Measurements from ENCODE around the gene SGCA. TPM values are rescaled to one million over a fixed set of nuclear protein-coding genes. Genes with fewer than 3 reads are reported as not detected.

The SGCA gene
- total RNA-seq, 1 donor from 2014 or later = 137 TPM

- H3K4me1 ChIP-seq = peaks cover 53% of the 10 kb centered on the region
- H3K4me3 ChIP-seq = no peak overlapping the region
- peaks cover 41% of the 10 kb centered on the region for H3K27me3 ChIP-seq (ENCODE audit: low read depth)
- DNase-seq = no peak
- intact Hi-C loops (cut with micrococcal nuclease) = no loop called here
- no peak for TF ChIP-seq CTCF (IDR thresholded peaks at IDR 0.05; ENCODE audit: borderline replicate concordance)
- H3K9me3 ChIP-seq (replicated peaks) = no peaks in the 10 kb centered on the region
- H3K36me3 ChIP-seq = no peaks in the 10 kb centered on the region
- peak overlapping the region; percentile 84 for H3K27ac ChIP-seq (replicated peaks)
Observed at GRCh38 chr17:50212121-50212843, 46.5 kb downstream of the SGCA start.

GRCh38 chr17:50213026-50214022 lies 47.5 kb downstream of the SGCA start:
- Histone ChIP-seq H3K9me3 (replicated peaks) (no peaks in the 10 kb centered on the region), H3K27me3 (ENCODE audit: low read depth) (peaks cover 31% of the 10 kb centered on the region), H3K36me3 (no peaks in the 10 kb centered on the region), H3K4me3 (no peak overlapping the region), H3K27ac (replicated peaks) (peak overlapping the region; percentile 27), H3K4me1 (peaks cover 56% of the 10 kb centered on the region)
- no peak for DNase-seq
- TF ChIP-seq CTCF (IDR thresholded peaks at IDR 0.05; ENCODE audit: borderline replicate concordance) = no peak
- intact Hi-C loops (cut with micrococcal nuclease) = no loop called here

GRCh38 chr17:50214976-50215760 lies 49.4 kb downstream of the SGCA start:
- Histone ChIP-seq H3K9me3 (replicated peaks) (no peaks in the 10 kb centered on the region), H3K4me3 (no peak overlapping the region), H3K27ac (replicated peaks) (peak overlapping the region; percentile 76), H3K36me3 (no peaks in the 10 kb centered on the region), H3K27me3 (ENCODE audit: low read depth) (peaks cover 17% of the 10 kb centered on the region), H3K4me1 (peaks cover 56% of the 10 kb centered on the region)
- no peak for DNase-seq
- intact Hi-C loops (cut with micrococcal nuclease) = no loop called here
- TF ChIP-seq CTCF (IDR thresholded peaks at IDR 0.05; ENCODE audit: borderline replicate concordance) = no peak

- H3K4me1 ChIP-seq = peaks cover 56% of the 10 kb centered on the region
- H3K36me3 ChIP-seq = no peaks in the 10 kb centered on the region
- H3K4me3 ChIP-seq = no peak overlapping the region
- no peaks in the 10 kb centered on the region for H3K9me3 ChIP-seq (replicated peaks)
- H3K27ac ChIP-seq (replicated peaks) = peak overlapping the region; percentile 77
- H3K27me3 ChIP-seq (ENCODE audit: low read depth) = peaks cover 26% of the 10 kb centered on the region
- DNase-seq = no peak
- intact Hi-C loops (cut with micrococcal nuclease) = no loop called here
- TF ChIP-seq CTCF (IDR thresholded peaks at IDR 0.05; ENCODE audit: borderline replicate concordance) = no peak
Observed at GRCh38 chr17:50217591-50217990, 51.8 kb downstream of the SGCA start.
